MM.1S (cell line): ENCODE measurements around the gene HIF1A.

Experiments
- DNase-seq: peaks from one replicate; pipeline ENCODE4 v3.0.0-alpha.2; 2015
- H2AFZ ChIP-seq: fragments of 300-600 bp; sonication (generic); 2 replicates; pipeline ENCODE4 v1.6.0; 2016; ENCODE audit warnings: antibody characterized with exemption, low read length
- H3F3A ChIP-seq: fragments of 300-600 bp; sonication (generic); 2 replicates; pipeline ENCODE4 v1.6.1; 2016; ENCODE audit warnings: mild to moderate bottlenecking, antibody characterized with exemption, low read length, moderate library complexity, mixed read lengths; ENCODE audit not compliant: insufficient read depth
- H3K27ac ChIP-seq: fragments of 300-600 bp; sonication (generic); 2 replicates; pipeline ENCODE4 v1.5.1; 2016; ENCODE audit warnings: mild to moderate bottlenecking, low read length
- H3K27me3 ChIP-seq: fragments of 300-600 bp; sonication (generic); replicated peaks from 2 replicates; pipeline ENCODE4 v1.6.0; 2016; ENCODE audit warnings: low read length; ENCODE audit not compliant: insufficient read depth
- H3K36me3 ChIP-seq: fragments of 300-600 bp; sonication (generic); replicated peaks from 2 replicates; pipeline ENCODE4 v1.6.1; 2016; ENCODE audit warnings: mild to moderate bottlenecking, low read length, mixed read lengths; ENCODE audit not compliant: insufficient read depth
- H3K4me1 ChIP-seq: fragments of 300-600 bp; sonication (generic); 2 replicates; pipeline ENCODE4 v1.6.1; 2016; ENCODE audit warnings: low read length, mixed read lengths
- H3K4me2 ChIP-seq: fragments of 300-600 bp; sonication (generic); 2 replicates; pipeline ENCODE4 v1.6.0; 2016; ENCODE audit warnings: low read depth, low read length
- H3K4me3 ChIP-seq: fragments of 300-600 bp; sonication (generic); 2 replicates; pipeline ENCODE4 v1.5.1; 2016; ENCODE audit warnings: low read length, mixed read lengths
- H3K79me2 ChIP-seq: fragments of 300-600 bp; sonication (generic); 2 replicates; pipeline ENCODE4 v1.6.1; 2016; ENCODE audit warnings: mixed run types, low read length, mixed read lengths
- H3K9ac ChIP-seq: fragments of 300-600 bp; sonication (generic); 2 replicates; pipeline ENCODE4 v1.6.1; 2016; ENCODE audit warnings: low read length, mixed read lengths
- H3K9me2 ChIP-seq: fragments of 300-600 bp; sonication (generic); replicated peaks from 2 replicates; pipeline ENCODE4 v1.6.1; 2016; ENCODE audit warnings: mild to moderate bottlenecking, low read length, mixed read lengths; ENCODE audit not compliant: insufficient read depth
- H3K9me3 ChIP-seq: fragments of 300-600 bp; sonication (generic); replicated peaks from 2 replicates; pipeline ENCODE4 v1.6.1; 2016; ENCODE audit warnings: mild to moderate bottlenecking, low read length, mixed read lengths; ENCODE audit not compliant: insufficient read depth
- H4K20me1 ChIP-seq: fragments of 300-600 bp; sonication (generic); 2 replicates; pipeline ENCODE4 v1.6.1; 2016; ENCODE audit warnings: mild to moderate bottlenecking, low read length, moderate library complexity, mixed read lengths; ENCODE audit not compliant: insufficient read depth
- CTCF ChIP-seq: fragments of 300-600 bp; sonication (generic); IDR thresholded peaks from 2 replicates; pipeline ENCODE4 v1.5.1; 2016; ENCODE audit warnings: antibody characterized with exemption, low read length, mixed read lengths
- EZH2 ChIP-seq: fragments of 300-600 bp; sonication (generic); optimal IDR thresholded peaks from 2 replicates; pipeline ENCODE3; 2017; ENCODE audit warnings: low read depth, mild to moderate bottlenecking, antibody characterized with exemption, low read length, mixed read lengths
- EZH2phosphoT487 ChIP-seq: fragments of 300-600 bp; sonication (generic); IDR thresholded peaks from 2 replicates; pipeline ENCODE4 v1.6.1; 2018; ENCODE audit warnings: antibody characterized with exemption, low read length

The HIF1A gene

DNA sequence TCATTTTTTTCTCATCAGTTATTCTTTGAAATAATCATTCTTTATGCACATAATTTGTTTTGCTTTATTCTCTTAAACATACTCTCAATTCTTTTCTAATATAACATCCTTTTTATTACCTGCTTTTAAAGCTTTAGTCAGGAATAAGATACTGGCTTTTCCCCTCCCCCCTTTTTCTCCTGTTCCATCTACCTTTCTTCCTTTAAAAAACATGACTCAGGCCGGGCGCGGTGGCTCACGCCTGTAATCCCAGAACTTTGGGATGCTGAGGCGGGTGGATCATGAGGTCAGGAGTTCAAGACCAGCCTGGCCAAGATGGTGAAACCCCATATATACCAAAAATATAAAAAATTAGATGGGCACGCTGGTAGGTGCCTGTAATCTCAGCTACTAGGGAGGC is 25.4 kb downstream of the HIF1A start:
- Histone ChIP-seq H3K9ac (no peak overlapping the region), H3K36me3 (no peaks in the 10 kb centered on the region), H3K27ac (no peak overlapping the region), H3K9me2 (no peaks in the 10 kb centered on the region), H3K4me3 (no peak overlapping the region), H3K4me2 (no peak overlapping the region), H3K4me1 (no peaks in the 10 kb centered on the region), H3K9me3 (no peaks in the 10 kb centered on the region), H3F3A (no peaks in the 10 kb centered on the region), H3K79me2 (peaks cover 54% of the 10 kb centered on the region), H2AFZ (no peak overlapping the region), H3K27me3 (no peaks in the 10 kb centered on the region), H4K20me1 (peaks cover 12% of the 10 kb centered on the region; the same call in 1 of the 2 replicates)
- TF ChIP-seq EZH2: no peak
- no peak for TF ChIP-seq CTCF
- TF ChIP-seq EZH2phosphoT487: no peak
- no peak for DNase-seq

DNA sequence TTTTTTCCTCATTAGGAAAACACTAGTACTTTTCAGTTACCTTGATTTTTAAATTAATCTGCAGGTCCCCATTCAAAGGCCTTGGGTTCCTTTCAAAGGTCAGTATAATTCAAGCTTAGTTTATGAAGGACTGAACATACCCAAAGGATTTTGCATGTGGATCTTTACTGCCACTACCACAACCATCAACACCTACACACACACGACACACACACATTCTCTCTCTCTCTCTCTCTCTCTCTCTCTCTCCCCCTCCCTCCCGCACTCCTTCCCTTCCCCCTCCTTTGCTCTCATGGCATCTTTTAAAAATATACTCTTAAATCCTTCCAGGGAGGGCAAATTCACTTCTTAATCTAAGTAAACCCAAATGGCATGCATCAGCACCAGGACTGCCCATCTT is 28.8 kb downstream of the HIF1A start:
- Histone ChIP-seq H3K4me2 (no peak overlapping the region), H4K20me1 (0 out of 2 replicates have a peak, but pooled peaks cover 3% of the 10 kb centered on the region), H3K9me3 (no peaks in the 10 kb centered on the region), H3K27ac (no peak overlapping the region), H3F3A (no peaks in the 10 kb centered on the region), H3K27me3 (no peaks in the 10 kb centered on the region), H3K9ac (no peak overlapping the region), H3K9me2 (no peaks in the 10 kb centered on the region), H3K4me1 (no peaks in the 10 kb centered on the region), H3K4me3 (no peak overlapping the region), H3K36me3 (no peaks in the 10 kb centered on the region; the same call in 1 of the 2 replicates), H3K79me2 (peaks cover 21% of the 10 kb centered on the region), H2AFZ (no peak overlapping the region)
- no peak for DNase-seq
- TF ChIP-seq CTCF (no peak), EZH2 (no peak), EZH2phosphoT487 (no peak)

DNA sequence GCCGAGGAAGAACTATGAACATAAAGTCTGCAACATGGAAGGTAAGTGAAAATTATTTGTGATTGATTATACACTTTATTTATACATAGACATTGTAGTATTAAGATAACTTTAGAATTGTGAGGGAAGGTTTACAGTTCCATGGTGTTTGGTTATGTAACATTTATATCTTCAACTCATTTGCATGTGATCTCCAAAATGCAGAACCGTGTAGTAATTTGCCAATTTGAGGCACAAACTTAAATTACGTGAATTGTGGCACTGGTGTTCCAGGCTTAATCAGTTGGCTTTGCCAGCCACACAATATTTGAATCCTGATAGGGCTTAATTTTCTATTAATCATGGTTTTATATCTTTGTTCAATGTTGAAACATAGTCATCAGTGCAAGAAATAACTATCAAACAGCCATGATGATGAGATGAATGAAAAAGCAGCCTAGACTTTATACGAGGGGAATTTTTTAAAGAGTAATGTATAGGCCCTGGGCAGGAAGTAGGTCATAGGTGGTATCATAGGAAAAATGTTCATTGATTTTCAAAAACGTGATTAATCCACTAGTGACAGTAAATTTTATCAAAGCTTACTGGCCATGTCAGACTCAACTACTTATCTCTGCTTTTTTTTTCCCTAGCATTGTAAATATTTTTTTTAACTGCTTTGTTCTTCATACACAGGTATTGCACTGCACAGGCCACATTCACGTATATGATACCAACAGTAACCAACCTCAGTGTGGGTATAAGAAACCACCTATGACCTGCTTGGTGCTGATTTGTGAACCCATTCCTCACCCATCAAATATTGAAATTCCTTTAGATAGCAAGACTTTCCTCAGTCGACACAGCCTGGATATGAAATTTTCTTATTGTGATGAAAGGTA is 31.7 kb downstream of the HIF1A start:
- no peaks in the 10 kb centered on the region for H3F3A ChIP-seq
- no peaks in the 10 kb centered on the region for H3K9me3 ChIP-seq
- no peak overlapping the region for H3K27ac ChIP-seq
- no peak for DNase-seq
- no peaks in the 10 kb centered on the region for H4K20me1 ChIP-seq
- H3K4me1 ChIP-seq: no peaks in the 10 kb centered on the region
- H3K4me2 ChIP-seq: no peak overlapping the region
- H3K27me3 ChIP-seq: no peaks in the 10 kb centered on the region
- H3K9ac ChIP-seq: no peak overlapping the region
- H3K79me2 ChIP-seq: peaks cover 3% of the 10 kb centered on the region; the same call in 1 of the 2 replicates
- H3K4me3 ChIP-seq: no peak overlapping the region
- no peaks in the 10 kb centered on the region for H3K9me2 ChIP-seq
- H3K36me3 ChIP-seq: no peaks in the 10 kb centered on the region; the same call in 1 of the 2 replicates
- no peak for TF ChIP-seq EZH2phosphoT487
- TF ChIP-seq EZH2: no peak
- no peak for TF ChIP-seq CTCF
- H2AFZ ChIP-seq: no peak overlapping the region
